KMS-11 (cell line): ENCODE measurements around the gene FRAS1.

ENCODE experiments used
- H2AFZ ChIP-seq: fragments of 200-600 bp; sonication (generic); 2 replicates; pipeline ENCODE4 v1.6.1; 2016; ENCODE audit warnings: antibody characterized with exemption, mixed run types, low read depth
- H3K27ac ChIP-seq: fragments of 200-600 bp; sonication (generic); 2 replicates; pipeline ENCODE4 v1.6.1; 2016; ENCODE audit warnings: mild to moderate bottlenecking, mixed run types
- H3K27me3 ChIP-seq: fragments of 200-600 bp; sonication (generic); 2 replicates; pipeline ENCODE4 v1.6.1; 2017; ENCODE audit warnings: mild to moderate bottlenecking, low read depth, mixed run types, moderate library complexity; ENCODE audit not compliant: insufficient read depth
- H3K36me3 ChIP-seq: fragments of 200-600 bp; sonication (generic); 2 replicates; pipeline ENCODE4 v1.6.1; 2017; ENCODE audit warnings: mild to moderate bottlenecking, mixed run types; ENCODE audit not compliant: insufficient read depth
- H3K4me1 ChIP-seq: fragments of 200-600 bp; sonication (generic); 2 replicates; pipeline ENCODE4 v1.6.1; 2016; ENCODE audit warnings: mild to moderate bottlenecking, low read depth, mixed run types; ENCODE audit not compliant: poor library complexity, severe bottlenecking
- H3K4me2 ChIP-seq: fragments of 200-600 bp; sonication (generic); 2 replicates; pipeline ENCODE4 v1.7.0; 2016; ENCODE audit warnings: mild to moderate bottlenecking, mixed run types
- H3K4me3 ChIP-seq: fragments of 200-600 bp; sonication (generic); IDR thresholded peaks from 2 replicates; pipeline ENCODE4 v1.6.1; 2017; ENCODE audit warnings: low read depth, low read length, mixed read lengths; ENCODE audit not compliant: insufficient read depth
- H3K79me2 ChIP-seq: fragments of 200-600 bp; sonication (generic); 2 replicates; pipeline ENCODE4 v1.6.1; 2016; ENCODE audit warnings: low read depth, mixed run types; ENCODE audit not compliant: insufficient read depth
- H3K9ac ChIP-seq: fragments of 200-600 bp; sonication (generic); 2 replicates; pipeline ENCODE4 v1.6.1; 2016; ENCODE audit warnings: mild to moderate bottlenecking, mixed run types
- H4K20me1 ChIP-seq: fragments of 200-600 bp; sonication (generic); 2 replicates; pipeline ENCODE4 v1.6.1; 2016; ENCODE audit warnings: mild to moderate bottlenecking, mixed run types; ENCODE audit not compliant: insufficient read depth
- CTCF ChIP-seq: fragments of 200-600 bp; sonication (generic); conservative IDR thresholded peaks from 2 replicates; pipeline ENCODE4 v1.6.1; 2017; ENCODE audit warnings: low read depth, mild to moderate bottlenecking, antibody characterized with exemption, low read length, moderate library complexity, mixed read lengths

The FRAS1 gene

GRCh38 chr4:78075986-78076385 is 18.9 kb downstream of the FRAS1 start:
- Histone ChIP-seq H3K4me2 (no peak overlapping the region), H3K27ac (no peak overlapping the region), H3K36me3 (no peaks in the 10 kb centered on the region), H2AFZ (no peak overlapping the region), H3K9ac (no peak overlapping the region), H3K4me3 (no peak overlapping the region), H3K27me3 (no peaks in the 10 kb centered on the region), H3K79me2 (no peaks in the 10 kb centered on the region), H4K20me1 (no peaks in the 10 kb centered on the region), H3K4me1 (no peaks in the 10 kb centered on the region)
- TF ChIP-seq CTCF, result no peak

DNA sequence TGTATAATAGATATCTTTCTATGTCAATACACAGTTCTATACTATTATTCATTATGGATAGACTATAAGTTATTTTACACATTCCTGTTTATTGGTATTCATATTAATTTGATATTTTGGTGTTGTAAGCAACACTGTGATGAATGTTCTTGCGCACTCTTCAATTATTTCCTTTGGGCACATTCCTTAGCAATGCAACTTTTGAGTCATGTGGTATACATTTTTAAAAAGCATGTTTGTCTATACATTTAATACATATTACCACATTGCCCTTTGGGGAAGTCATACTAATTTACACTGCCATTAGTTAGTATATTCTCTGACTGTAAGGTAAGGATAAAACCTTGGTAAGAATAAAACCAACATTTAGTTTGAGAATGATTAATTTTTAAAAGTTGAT is 21.0 kb downstream of the FRAS1 start:
- H3K9ac ChIP-seq, result no peak overlapping the region

DNA sequence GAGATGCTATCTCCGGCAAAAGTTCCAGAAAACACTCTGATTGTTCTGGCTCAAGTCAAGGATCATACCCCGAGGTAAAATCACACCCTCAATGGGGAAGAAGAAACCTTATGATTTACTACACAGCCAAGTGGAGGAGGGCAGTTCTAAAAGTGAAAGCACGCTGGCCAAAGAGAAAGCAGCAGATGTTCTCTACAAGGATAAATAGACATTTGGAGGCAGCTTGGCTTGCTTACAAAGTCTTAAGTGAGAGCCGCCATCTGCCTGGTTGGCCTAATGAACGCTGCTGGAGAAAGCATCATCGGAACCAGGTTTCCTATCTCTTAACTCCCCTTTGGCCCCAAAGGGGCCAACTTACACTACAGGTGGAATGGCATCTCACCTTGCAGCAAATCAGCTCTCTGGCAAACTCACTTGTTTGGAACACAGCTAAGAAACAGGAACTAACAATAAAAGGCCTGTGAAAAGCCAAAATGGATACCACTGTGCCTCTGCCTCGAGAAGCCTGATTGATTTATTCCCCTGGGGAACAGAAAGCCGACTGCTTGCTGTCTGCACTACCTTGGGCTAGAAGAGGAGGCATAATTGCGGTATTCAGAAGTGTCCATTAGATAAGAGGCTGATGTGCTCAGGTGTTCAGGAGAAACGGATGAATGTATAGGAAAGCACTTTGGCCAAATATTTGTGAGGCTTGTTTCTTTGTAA is 22.8 kb downstream of the FRAS1 start:
- Histone ChIP-seq H3K79me2 (no peaks in the 10 kb centered on the region), H3K9ac (no peak overlapping the region)

More for the DNA sequence above, 21.0 kb downstream of the FRAS1 start:
- no peak for TF ChIP-seq CTCF
- no peaks in the 10 kb centered on the region for H3K4me1 ChIP-seq
- H3K27me3 ChIP-seq, result no peaks in the 10 kb centered on the region
- no peak overlapping the region for H3K27ac ChIP-seq
- H4K20me1 ChIP-seq, result no peaks in the 10 kb centered on the region
- H3K79me2 ChIP-seq, result no peaks in the 10 kb centered on the region
- no peaks in the 10 kb centered on the region for H3K36me3 ChIP-seq
- H3K4me2 ChIP-seq, result no peak overlapping the region
- H3K4me3 ChIP-seq, result no peak overlapping the region
- no peak overlapping the region for H2AFZ ChIP-seq

DNA sequence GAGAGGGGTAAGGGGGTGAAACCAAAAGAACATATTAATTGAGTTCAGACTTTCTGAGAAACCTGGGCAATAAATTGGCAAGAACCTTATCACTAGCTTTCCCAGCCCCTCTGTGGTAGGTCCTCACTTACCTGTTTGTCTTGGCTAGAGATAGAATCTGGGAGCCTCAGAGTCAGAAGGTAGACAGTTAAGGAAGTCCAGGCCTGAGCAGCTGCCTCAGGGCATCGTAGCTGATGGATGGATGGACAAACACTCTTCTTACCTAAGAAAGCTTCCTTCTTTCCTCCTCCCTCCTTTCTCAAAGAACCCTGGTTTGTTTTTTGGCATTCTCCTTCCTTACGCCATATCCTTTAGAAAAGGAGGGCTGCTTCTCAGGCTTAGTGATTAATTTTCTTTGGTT is 24.4 kb downstream of the FRAS1 start:
- no peaks in the 10 kb centered on the region for H3K79me2 ChIP-seq
- no peaks in the 10 kb centered on the region for H4K20me1 ChIP-seq
- H3K4me2 ChIP-seq, result no peak overlapping the region
- H3K27ac ChIP-seq, result no peak overlapping the region
- no peaks in the 10 kb centered on the region for H3K27me3 ChIP-seq
- no peak overlapping the region for H2AFZ ChIP-seq
- no peaks in the 10 kb centered on the region for H3K4me1 ChIP-seq
- no peak overlapping the region for H3K4me3 ChIP-seq
- no peak overlapping the region for H3K9ac ChIP-seq
- TF ChIP-seq CTCF, result no peak
- no peaks in the 10 kb centered on the region for H3K36me3 ChIP-seq

More for the DNA sequence above, 22.8 kb downstream of the FRAS1 start:
- Histone ChIP-seq H3K4me3 (no peak overlapping the region), H3K27ac (no peak overlapping the region), H3K4me1 (no peaks in the 10 kb centered on the region), H3K4me2 (no peak overlapping the region), H3K36me3 (no peaks in the 10 kb centered on the region), H3K27me3 (no peaks in the 10 kb centered on the region), H2AFZ (no peak overlapping the region), H4K20me1 (no peaks in the 10 kb centered on the region)
- no peak for TF ChIP-seq CTCF
